OCI-LY1 (cell line): ENCODE data around the gene PLXNB3.

Experiments
- H2AFZ ChIP-seq: fragments of 200-600 bp; sonication (generic), shearing (Covaris generic); 2 replicates; pipeline ENCODE4 v1.6.0; 2014; ENCODE audit warnings: antibody characterized with exemption, mild to moderate bottlenecking, low read length
- H3F3A ChIP-seq: fragments of 200-600 bp; sonication (generic), shearing (Covaris generic); 2 replicates; pipeline ENCODE4 v1.6.0; 2014; ENCODE audit warnings: mild to moderate bottlenecking, antibody characterized with exemption, low read length, moderate library complexity; ENCODE audit not compliant: insufficient read depth
- H3K27ac ChIP-seq: fragments of 200-600 bp; sonication (generic); 2 replicates; pipeline ENCODE4 v1.5.1; 2014; ENCODE audit warnings: low read length, mixed run types, mild to moderate bottlenecking, low read depth; ENCODE audit not compliant: poor library complexity, severe bottlenecking
- H3K27me3 ChIP-seq: fragments of 200-600 bp; sonication (generic); 2 replicates; pipeline ENCODE4 v1.6.0; 2014; ENCODE audit warnings: antibody characterized with exemption, mild to moderate bottlenecking, low read length, moderate library complexity; ENCODE audit not compliant: insufficient read depth
- H3K36me3 ChIP-seq: fragments of 200-600 bp; sonication (generic); 2 replicates; pipeline ENCODE4 v1.6.1; 2014; ENCODE audit warnings: mild to moderate bottlenecking, antibody characterized with exemption, low read length, moderate library complexity, mixed read lengths; ENCODE audit not compliant: insufficient read depth
- H3K4me1 ChIP-seq: fragments of 200-600 bp; sonication (generic); 2 replicates; pipeline ENCODE4 v1.5.1; 2014; ENCODE audit warnings: mild to moderate bottlenecking, low read length, moderate library complexity; ENCODE audit not compliant: insufficient read depth, severe bottlenecking
- H3K4me2 ChIP-seq: fragments of 200-600 bp; sonication (generic), shearing (Covaris generic); 2 replicates; pipeline ENCODE4 v1.6.1; 2014; ENCODE audit warnings: low read length
- H3K4me3 ChIP-seq: fragments of 200-600 bp; sonication (generic); 2 replicates; pipeline ENCODE4 v1.5.1; 2014; ENCODE audit warnings: low read length, low read depth, mild to moderate bottlenecking, mixed read lengths; ENCODE audit not compliant: poor library complexity, severe bottlenecking
- H3K79me2 ChIP-seq: fragments of 200-600 bp; shearing (Covaris generic); 2 replicates; pipeline ENCODE4 v1.6.1; 2016; ENCODE audit warnings: mixed run types, low read length, mixed read lengths; ENCODE audit not compliant: insufficient read depth
- H3K9ac ChIP-seq: fragments of 200-600 bp; sonication (generic), shearing (Covaris generic); 2 replicates; pipeline ENCODE4 v1.6.1; 2014; ENCODE audit warnings: mild to moderate bottlenecking, low read length, mixed read lengths
- H3K9me2 ChIP-seq: fragments of 200-600 bp; sonication (generic), shearing (Covaris generic); 2 replicates; pipeline ENCODE4 v1.6.1; 2014; ENCODE audit warnings: low read depth, mild to moderate bottlenecking, low read length, mixed read lengths
- H3K9me3 ChIP-seq: fragments of 200-600 bp; shearing (Covaris generic); 2 replicates; pipeline ENCODE4 v1.6.1; 2014; ENCODE audit warnings: low read length, mixed read lengths
- H4K20me1 ChIP-seq: fragments of 200-600 bp; sonication (generic), shearing (Covaris generic); 2 replicates; pipeline ENCODE4 v1.6.0; 2016; ENCODE audit warnings: mild to moderate bottlenecking, low read length; ENCODE audit not compliant: insufficient read depth
- EZH2 ChIP-seq: fragments of 200-600 bp; sonication (generic), shearing (Covaris generic); IDR thresholded peaks from 2 replicates; pipeline ENCODE4 v1.8.0; 2017; ENCODE audit warnings: borderline replicate concordance, mixed run types, mild to moderate bottlenecking, antibody characterized with exemption, low read length, moderate library complexity, mixed read lengths
- TF ChIP-seq, protein P1 (sequence below): fragments of 200-600 bp; sonication (generic), shearing (Covaris generic); IDR thresholded peaks from 2 replicates; pipeline ENCODE4 v1.5.1; 2017; ENCODE audit warnings: mild to moderate bottlenecking, antibody characterized with exemption, low read length, moderate library complexity, mixed read lengths

Gene PLXNB3

GRCh38 chrX:153750127-153750774 is 13.8 kb upstream of the PLXNB3 start:
- Histone ChIP-seq H3K9ac (no peak overlapping the region), H3K4me1 (no peaks in the 10 kb centered on the region), H3K27me3 (no peaks in the 10 kb centered on the region), H3K4me3 (no peak overlapping the region), H3K9me2 (no peaks in the 10 kb centered on the region), H4K20me1 (no peaks in the 10 kb centered on the region), H3K4me2 (no peak overlapping the region), H3K27ac (no peak overlapping the region), H3K9me3 (no peaks in the 10 kb centered on the region), H3K79me2 (no peaks in the 10 kb centered on the region), H2AFZ (no peak overlapping the region), H3F3A (no peaks in the 10 kb centered on the region), H3K36me3 (no peaks in the 10 kb centered on the region)
- TF ChIP-seq, protein P1, sequence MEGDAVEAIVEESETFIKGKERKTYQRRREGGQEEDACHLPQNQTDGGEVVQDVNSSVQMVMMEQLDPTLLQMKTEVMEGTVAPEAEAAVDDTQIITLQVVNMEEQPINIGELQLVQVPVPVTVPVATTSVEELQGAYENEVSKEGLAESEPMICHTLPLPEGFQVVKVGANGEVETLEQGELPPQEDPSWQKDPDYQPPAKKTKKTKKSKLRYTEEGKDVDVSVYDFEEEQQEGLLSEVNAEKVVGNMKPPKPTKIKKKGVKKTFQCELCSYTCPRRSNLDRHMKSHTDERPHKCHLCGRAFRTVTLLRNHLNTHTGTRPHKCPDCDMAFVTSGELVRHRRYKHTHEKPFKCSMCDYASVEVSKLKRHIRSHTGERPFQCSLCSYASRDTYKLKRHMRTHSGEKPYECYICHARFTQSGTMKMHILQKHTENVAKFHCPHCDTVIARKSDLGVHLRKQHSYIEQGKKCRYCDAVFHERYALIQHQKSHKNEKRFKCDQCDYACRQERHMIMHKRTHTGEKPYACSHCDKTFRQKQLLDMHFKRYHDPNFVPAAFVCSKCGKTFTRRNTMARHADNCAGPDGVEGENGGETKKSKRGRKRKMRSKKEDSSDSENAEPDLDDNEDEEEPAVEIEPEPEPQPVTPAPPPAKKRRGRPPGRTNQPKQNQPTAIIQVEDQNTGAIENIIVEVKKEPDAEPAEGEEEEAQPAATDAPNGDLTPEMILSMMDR: no peak
- TF ChIP-seq EZH2: no peak

GRCh38 chrX:153755136-153755535 is 8.9 kb upstream of the PLXNB3 start:
- Histone ChIP-seq H3K27ac (no peak overlapping the region), H3K4me2 (no peak overlapping the region), H2AFZ (no peak overlapping the region), H3K9me3 (no peaks in the 10 kb centered on the region), H3K27me3 (no peaks in the 10 kb centered on the region; the same call in 1 of the 2 replicates), H4K20me1 (no peaks in the 10 kb centered on the region), H3F3A (no peaks in the 10 kb centered on the region), H3K36me3 (no peaks in the 10 kb centered on the region), H3K9ac (no peak overlapping the region), H3K4me1 (no peaks in the 10 kb centered on the region), H3K79me2 (no peaks in the 10 kb centered on the region), H3K4me3 (no peak overlapping the region), H3K9me2 (no peaks in the 10 kb centered on the region)
- TF ChIP-seq EZH2: no peak
- TF ChIP-seq, protein P1: no peak

DNA sequence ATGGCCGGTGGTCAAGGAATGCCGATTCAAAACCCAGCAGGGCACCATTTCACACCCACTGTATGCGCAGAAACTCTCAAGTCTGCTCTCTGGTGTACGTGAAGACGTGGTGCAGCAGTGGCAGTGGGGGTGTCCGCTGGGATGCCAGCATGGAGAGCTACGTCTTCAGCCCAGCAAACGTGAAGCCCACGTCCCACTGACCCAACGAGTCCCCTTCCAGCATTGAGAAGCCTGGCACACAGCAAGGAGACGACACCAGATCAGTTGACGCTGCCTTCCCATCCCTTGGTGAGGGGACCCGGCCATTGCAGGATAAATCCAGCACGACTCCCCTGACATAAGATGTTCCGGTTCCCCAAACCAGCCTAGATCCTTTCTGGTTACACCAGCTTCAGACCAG is 2.2 kb upstream of the PLXNB3 start:
- H3K9me3 ChIP-seq: no peaks in the 10 kb centered on the region
- no peaks in the 10 kb centered on the region for H3K4me1 ChIP-seq
- H3K36me3 ChIP-seq: no peaks in the 10 kb centered on the region
- H3K27me3 ChIP-seq: no peaks in the 10 kb centered on the region
- no peak overlapping the region for H3K4me3 ChIP-seq
- no peaks in the 10 kb centered on the region for H3K79me2 ChIP-seq
- H4K20me1 ChIP-seq: no peaks in the 10 kb centered on the region
- no peaks in the 10 kb centered on the region for H3K9me2 ChIP-seq
- no peak overlapping the region for H3K27ac ChIP-seq
- TF ChIP-seq, protein P1: no peak
- TF ChIP-seq EZH2: no peak
- H3K4me2 ChIP-seq: no peak overlapping the region
- no peak overlapping the region for H3K9ac ChIP-seq
- H3F3A ChIP-seq: no peaks in the 10 kb centered on the region
- no peak overlapping the region for H2AFZ ChIP-seq
